Measurements from ENCODE around the gene UCK1.

DNA sequence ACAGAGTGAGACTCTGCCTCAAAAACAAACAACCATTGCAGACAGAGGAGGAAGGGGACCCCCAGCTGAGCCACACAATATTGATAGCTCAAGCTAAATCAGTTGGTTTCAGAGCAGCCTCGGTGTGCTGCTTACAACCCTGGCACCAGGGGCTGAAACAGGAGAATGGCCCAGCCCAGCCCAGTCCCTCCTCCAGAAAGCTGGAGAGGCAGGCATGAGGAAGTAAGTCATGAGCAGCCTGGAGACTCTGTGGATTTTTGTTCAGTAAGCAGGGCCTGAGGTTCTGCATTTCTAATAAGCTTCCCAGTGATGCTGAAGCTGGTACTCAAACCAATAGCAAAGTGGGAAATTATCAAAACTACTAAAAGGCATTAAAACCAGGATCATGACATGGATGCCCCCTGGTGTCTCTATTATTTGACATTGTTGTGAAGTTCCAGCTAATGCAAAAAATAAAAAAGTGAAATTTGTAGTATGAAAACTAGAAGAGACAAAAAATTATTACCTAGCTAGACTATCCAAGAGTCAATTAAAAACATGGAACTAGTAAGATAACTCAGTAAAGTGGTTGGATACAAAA lies 28.4 kb upstream of the UCK1 start:
- TF ChIP-seq, protein P1, sequence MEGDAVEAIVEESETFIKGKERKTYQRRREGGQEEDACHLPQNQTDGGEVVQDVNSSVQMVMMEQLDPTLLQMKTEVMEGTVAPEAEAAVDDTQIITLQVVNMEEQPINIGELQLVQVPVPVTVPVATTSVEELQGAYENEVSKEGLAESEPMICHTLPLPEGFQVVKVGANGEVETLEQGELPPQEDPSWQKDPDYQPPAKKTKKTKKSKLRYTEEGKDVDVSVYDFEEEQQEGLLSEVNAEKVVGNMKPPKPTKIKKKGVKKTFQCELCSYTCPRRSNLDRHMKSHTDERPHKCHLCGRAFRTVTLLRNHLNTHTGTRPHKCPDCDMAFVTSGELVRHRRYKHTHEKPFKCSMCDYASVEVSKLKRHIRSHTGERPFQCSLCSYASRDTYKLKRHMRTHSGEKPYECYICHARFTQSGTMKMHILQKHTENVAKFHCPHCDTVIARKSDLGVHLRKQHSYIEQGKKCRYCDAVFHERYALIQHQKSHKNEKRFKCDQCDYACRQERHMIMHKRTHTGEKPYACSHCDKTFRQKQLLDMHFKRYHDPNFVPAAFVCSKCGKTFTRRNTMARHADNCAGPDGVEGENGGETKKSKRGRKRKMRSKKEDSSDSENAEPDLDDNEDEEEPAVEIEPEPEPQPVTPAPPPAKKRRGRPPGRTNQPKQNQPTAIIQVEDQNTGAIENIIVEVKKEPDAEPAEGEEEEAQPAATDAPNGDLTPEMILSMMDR (IDR thresholded peaks at IDR 0.05; ENCODE audit: low read length), result no peak
- TF ChIP-seq EZH2 (IDR thresholded peaks at IDR 0.05; ENCODE audit: borderline replicate concordance, low read length), result no peak
